SU-DHL-6 (cell line): ENCODE measurements around the gene PRR14L.

Experiments
- CTCF ChIP-seq: fragments of 200-600 bp; sonication (generic); IDR thresholded peaks from one replicate; pipeline ENCODE4 v1.5.1; 2017; ENCODE audit warnings: antibody characterized with exemption, mild to moderate bottlenecking, low read length, moderate library complexity; ENCODE audit not compliant: insufficient read depth, poor library complexity, severe bottlenecking
- EZH2phosphoT487 ChIP-seq: fragments of 200-600 bp; sonication (generic), shearing (Covaris generic); conservative IDR thresholded peaks from 2 replicates; pipeline ENCODE4 v1.6.1; 2018; ENCODE audit warnings: mild to moderate bottlenecking, antibody characterized with exemption, low read length, moderate library complexity, mixed read lengths

GRCh38 chr22:31732089-31732829, 17.7 kb downstream of the PRR14L start:
- no peak for TF ChIP-seq CTCF
- TF ChIP-seq EZH2phosphoT487, result no peak
